ENCODE measurements around the gene PCDHGA9.

The PCDHGA9 gene

DNA sequence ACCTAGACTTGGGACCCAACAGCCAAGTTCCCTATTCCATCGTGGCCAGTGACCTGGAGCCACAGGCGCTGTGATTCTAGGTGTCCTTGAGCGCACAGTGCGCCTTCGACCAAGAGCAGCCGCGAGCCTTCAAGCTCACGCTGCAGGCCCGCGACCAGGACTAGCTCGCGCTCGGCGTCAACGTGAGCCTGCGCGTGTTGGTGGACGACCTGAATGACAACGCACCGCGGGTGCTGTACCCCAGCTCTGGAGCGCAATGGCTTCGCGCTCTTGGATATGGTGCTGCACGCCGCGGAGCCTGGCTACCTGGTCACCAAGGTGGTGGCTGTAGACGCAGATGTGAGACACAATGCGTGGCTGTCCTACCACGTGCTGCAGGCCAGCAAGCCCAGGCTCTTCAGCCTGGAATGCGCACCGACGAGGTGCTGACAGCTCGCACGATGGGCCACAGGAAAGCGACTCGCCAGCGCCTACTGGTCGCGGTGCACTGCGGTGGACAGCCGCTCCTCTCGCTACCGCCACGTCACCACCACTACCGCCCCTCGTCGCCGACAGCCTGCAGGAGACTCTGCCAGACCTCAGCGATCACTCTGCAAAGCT, 39.1 kb downstream of the PCDHGA9 start:
- FAIRE-seq = no peak
- no peak for DNase-seq (ENCODE audit: insufficient read length, low spot score)

More for the DNA sequence above, 39.1 kb downstream of the PCDHGA9 start:
- TF ChIP-seq, protein P1, sequence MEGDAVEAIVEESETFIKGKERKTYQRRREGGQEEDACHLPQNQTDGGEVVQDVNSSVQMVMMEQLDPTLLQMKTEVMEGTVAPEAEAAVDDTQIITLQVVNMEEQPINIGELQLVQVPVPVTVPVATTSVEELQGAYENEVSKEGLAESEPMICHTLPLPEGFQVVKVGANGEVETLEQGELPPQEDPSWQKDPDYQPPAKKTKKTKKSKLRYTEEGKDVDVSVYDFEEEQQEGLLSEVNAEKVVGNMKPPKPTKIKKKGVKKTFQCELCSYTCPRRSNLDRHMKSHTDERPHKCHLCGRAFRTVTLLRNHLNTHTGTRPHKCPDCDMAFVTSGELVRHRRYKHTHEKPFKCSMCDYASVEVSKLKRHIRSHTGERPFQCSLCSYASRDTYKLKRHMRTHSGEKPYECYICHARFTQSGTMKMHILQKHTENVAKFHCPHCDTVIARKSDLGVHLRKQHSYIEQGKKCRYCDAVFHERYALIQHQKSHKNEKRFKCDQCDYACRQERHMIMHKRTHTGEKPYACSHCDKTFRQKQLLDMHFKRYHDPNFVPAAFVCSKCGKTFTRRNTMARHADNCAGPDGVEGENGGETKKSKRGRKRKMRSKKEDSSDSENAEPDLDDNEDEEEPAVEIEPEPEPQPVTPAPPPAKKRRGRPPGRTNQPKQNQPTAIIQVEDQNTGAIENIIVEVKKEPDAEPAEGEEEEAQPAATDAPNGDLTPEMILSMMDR (IDR thresholded peaks at IDR 0.05; ENCODE audit: insufficient read depth, missing control alignments) = no peak

All from D721Med (cell line).